HUES48 (cell line): ENCODE measurements around the gene CST8.

Experiments
- H3K27ac ChIP-seq: one replicate; pipeline ENCODE4 v1.7.0; 2013; ENCODE audit warnings: low read depth, low read length, inconsistent platforms
- H3K27me3 ChIP-seq: 2 replicates; pipeline ENCODE4 v1.6.1; 2013; ENCODE audit warnings: mild to moderate bottlenecking, low read length; ENCODE audit not compliant: control insufficient read depth, insufficient read depth
- H3K36me3 ChIP-seq: 2 replicates; pipeline ENCODE4 v1.6.1; 2013; ENCODE audit warnings: low read length; ENCODE audit not compliant: control insufficient read depth, insufficient read depth
- H3K4me1 ChIP-seq: 2 replicates; pipeline ENCODE4 v1.6.1; 2013; ENCODE audit warnings: mild to moderate bottlenecking, low read length; ENCODE audit not compliant: control insufficient read depth, insufficient read depth
- H3K4me3 ChIP-seq: 2 replicates; pipeline ENCODE4 v1.5.1; 2013; ENCODE audit warnings: mild to moderate bottlenecking, low read depth, low read length
- H3K9ac ChIP-seq: 2 replicates; pipeline ENCODE4 v1.6.1; 2013; ENCODE audit warnings: mild to moderate bottlenecking, low read depth, low read length, moderate library complexity
- H3K9me3 ChIP-seq: 2 replicates; pipeline ENCODE4 v1.6.1; 2013; ENCODE audit warnings: low read length; ENCODE audit not compliant: control insufficient read depth, insufficient read depth

CST8 gene

DNA sequence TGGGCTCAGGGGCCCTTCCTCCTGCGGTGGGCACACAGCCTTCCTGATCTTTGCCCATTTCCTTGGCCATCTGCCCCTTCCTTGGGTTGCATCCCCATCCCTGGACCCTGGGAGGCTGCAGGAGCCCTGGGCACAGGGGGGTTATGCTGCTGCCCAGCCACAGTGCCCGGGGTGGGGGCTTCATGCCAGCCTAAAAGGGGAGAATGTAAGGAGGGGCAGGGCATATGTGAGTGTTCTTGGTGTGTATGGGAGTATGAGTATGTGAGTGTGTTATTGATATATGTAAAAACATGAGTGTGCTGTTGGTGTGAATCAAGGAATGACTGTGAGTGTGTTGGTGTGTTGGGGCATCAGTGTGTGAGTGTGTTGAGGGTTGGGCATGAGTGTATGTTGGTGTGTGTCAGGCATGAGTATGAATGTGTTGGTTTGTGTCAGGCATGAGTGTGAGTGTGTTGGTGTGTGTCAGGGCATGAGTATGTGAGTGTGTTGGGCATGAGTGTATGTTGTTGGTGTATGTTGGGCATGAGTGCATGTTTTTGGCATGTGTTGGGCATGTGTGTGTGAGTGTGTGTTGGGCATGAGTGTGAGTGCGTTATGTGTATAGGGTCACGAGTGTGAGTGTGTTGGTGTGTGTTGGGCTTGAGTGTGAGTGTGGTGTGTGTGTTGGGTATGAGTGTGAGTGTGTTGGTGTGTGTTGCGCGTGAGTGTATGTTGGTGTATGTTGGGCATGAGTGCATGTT is 14.7 kb upstream of the CST8 start:
- Histone ChIP-seq H3K27ac (no peak overlapping the region), H3K4me1 (peaks cover 24% of the 10 kb centered on the region), H3K36me3 (no peaks in the 10 kb centered on the region), H3K9me3 (no peaks in the 10 kb centered on the region), H3K9ac (no peak overlapping the region), H3K4me3 (no peak overlapping the region), H3K27me3 (no peaks in the 10 kb centered on the region)

DNA sequence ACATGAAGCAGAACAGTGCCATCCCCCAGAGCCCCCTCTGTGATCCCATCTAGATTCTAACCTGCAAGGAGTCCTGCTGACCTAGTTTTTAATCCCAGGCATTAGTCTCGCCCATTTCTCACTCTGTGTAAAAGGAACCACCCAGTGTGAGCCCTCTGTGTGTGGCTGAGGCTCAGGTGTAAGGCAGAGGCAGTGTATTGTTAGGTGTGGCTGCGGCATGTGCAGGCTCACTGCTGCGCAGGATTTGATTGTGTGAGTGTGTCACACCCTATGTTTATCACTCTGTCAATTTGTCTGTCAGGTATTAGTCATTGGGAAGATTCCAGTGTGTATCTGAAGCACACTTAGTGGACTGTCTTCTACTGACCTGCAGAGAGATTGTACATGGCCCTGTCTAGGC is 13.7 kb upstream of the CST8 start:
- Histone ChIP-seq H3K27me3 (no peaks in the 10 kb centered on the region), H3K4me1 (peaks cover 18% of the 10 kb centered on the region), H3K9ac (no peak overlapping the region), H3K9me3 (no peaks in the 10 kb centered on the region), H3K27ac (no peak overlapping the region), H3K4me3 (no peak overlapping the region), H3K36me3 (no peaks in the 10 kb centered on the region)

DNA sequence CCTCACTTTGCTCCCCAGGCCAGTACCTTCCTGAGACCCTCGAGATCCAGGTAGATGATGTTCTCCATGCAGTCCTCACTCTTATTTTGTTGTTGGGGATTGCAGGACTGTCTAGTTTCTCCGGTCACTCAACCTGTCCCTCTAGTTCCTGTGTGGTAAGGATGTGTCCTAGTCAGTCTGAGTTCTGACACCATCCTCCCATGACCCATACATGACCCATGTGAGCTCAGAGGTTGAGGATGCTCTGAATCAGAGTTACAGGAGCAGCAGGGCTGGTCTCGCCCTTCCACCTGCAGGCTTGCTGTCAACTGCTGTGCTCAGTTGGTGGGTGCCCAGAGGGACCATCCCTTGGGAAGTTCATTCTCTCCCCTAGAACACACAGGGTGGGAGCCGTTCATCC is 11.9 kb upstream of the CST8 start:
- H3K9ac ChIP-seq = no peak overlapping the region
- no peak overlapping the region for H3K27ac ChIP-seq
- no peaks in the 10 kb centered on the region for H3K36me3 ChIP-seq
- peaks cover 3% of the 10 kb centered on the region for H3K4me1 ChIP-seq
- no peaks in the 10 kb centered on the region for H3K27me3 ChIP-seq
- H3K9me3 ChIP-seq = no peaks in the 10 kb centered on the region
- H3K4me3 ChIP-seq = no peak overlapping the region

DNA sequence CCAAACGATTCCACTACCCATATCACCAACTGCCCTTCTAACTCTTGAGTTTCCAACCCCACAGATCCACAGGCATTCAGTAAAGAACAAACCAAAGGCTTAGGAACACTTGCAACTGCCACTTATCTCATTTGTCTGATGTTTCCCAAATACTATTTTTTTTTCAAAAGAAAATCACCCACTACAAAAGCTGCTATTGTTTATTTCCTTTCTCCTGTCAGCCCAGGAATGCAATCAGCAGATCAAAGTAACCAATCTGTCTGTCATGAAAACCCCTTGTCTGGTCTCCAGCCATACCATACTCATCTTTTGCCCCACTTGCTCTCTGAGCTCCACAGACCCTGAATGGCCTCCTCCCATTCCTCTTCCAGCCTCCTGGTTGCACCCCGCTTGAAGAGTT is 8.8 kb upstream of the CST8 start:
- no peaks in the 10 kb centered on the region for H3K36me3 ChIP-seq
- H3K9me3 ChIP-seq = no peaks in the 10 kb centered on the region
- no peaks in the 10 kb centered on the region for H3K27me3 ChIP-seq
- H3K4me3 ChIP-seq = no peak overlapping the region
- H3K9ac ChIP-seq = no peak overlapping the region
- no peak overlapping the region for H3K27ac ChIP-seq
- H3K4me1 ChIP-seq = no peaks in the 10 kb centered on the region; the same call in 1 of the 2 replicates

DNA sequence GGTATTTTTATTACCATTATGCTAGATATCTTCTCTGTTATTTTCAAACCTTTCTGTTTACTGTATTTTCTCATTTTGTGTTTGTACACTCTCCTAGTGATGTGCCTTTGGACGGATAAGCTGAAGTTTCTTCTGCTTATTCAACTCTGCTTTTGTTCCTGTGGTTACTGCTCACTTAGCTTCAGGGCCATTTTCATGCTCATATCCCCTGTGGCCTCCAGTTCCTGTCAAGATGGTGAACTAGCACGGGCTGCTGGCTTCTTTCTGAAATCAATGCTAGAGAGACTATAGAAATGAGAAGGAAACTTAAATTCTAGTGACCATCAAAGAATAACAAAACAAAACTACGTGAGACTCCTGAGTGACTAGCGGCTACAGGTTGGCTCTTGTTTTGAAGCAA is 6.8 kb upstream of the CST8 start:
- Histone ChIP-seq H3K9me3 (no peaks in the 10 kb centered on the region; the same call in 1 of the 2 replicates), H3K27ac (no peak overlapping the region), H3K4me1 (no peaks in the 10 kb centered on the region; the same call in 1 of the 2 replicates), H3K9ac (no peak overlapping the region), H3K4me3 (no peak overlapping the region), H3K27me3 (no peaks in the 10 kb centered on the region), H3K36me3 (no peaks in the 10 kb centered on the region)

DNA sequence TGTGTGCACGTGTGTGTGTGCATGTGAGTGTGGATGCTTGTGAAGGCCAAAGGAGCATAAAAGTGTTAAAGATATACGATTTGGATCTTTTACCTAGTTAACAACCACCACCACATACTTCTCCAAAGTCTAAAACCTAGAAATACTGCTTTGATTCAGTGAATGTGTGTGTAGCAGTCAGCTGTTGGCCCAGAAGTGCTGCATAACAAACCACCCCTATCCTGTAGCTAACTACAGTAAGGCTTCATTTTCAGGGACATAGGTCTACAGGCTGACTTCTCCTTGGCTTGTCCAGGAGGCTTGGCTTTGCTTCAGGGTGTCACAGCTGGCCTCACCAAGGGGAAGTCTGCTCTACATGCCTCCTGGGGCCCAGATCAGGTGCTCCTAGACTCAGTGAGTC is 2.4 kb upstream of the CST8 start:
- Histone ChIP-seq H3K4me3 (no peak overlapping the region), H3K9ac (no peak overlapping the region), H3K27me3 (no peaks in the 10 kb centered on the region), H3K9me3 (no peaks in the 10 kb centered on the region; the same call in 1 of the 2 replicates), H3K27ac (no peak overlapping the region), H3K36me3 (no peaks in the 10 kb centered on the region), H3K4me1 (no peaks in the 10 kb centered on the region; the same call in 1 of the 2 replicates)

DNA sequence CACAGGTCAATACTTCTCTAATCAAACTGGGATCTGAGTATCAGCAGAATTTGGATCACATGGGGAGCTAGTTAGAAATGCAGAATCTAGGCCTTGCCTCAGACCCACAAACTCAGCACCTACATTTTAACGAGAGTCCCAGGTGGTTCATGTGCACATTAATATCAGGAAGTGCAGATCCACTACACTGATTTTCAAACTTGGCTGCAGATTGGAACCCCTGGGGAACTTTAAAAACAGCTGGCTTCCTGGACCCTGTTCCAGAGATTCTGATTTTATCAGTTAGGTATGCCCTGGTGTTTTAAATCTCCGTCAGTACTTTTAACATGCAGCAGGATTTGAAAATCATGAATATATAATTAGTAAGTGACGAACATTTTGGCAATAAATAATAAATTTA is 1.9 kb upstream of the CST8 start:
- Histone ChIP-seq H3K27ac (no peak overlapping the region), H3K4me3 (no peak overlapping the region), H3K36me3 (no peaks in the 10 kb centered on the region), H3K9ac (no peak overlapping the region), H3K4me1 (no peaks in the 10 kb centered on the region; the same call in 1 of the 2 replicates), H3K27me3 (no peaks in the 10 kb centered on the region), H3K9me3 (no peaks in the 10 kb centered on the region; the same call in 1 of the 2 replicates)

GRCh38 chr20:23492292-23492691 is 1.4 kb downstream of the CST8 start:
- Histone ChIP-seq H3K4me1 (no peaks in the 10 kb centered on the region), H3K9me3 (peaks cover 9% of the 10 kb centered on the region), H3K27ac (no peak overlapping the region), H3K27me3 (no peaks in the 10 kb centered on the region), H3K36me3 (no peaks in the 10 kb centered on the region), H3K9ac (no peak overlapping the region), H3K4me3 (no peak overlapping the region)

DNA sequence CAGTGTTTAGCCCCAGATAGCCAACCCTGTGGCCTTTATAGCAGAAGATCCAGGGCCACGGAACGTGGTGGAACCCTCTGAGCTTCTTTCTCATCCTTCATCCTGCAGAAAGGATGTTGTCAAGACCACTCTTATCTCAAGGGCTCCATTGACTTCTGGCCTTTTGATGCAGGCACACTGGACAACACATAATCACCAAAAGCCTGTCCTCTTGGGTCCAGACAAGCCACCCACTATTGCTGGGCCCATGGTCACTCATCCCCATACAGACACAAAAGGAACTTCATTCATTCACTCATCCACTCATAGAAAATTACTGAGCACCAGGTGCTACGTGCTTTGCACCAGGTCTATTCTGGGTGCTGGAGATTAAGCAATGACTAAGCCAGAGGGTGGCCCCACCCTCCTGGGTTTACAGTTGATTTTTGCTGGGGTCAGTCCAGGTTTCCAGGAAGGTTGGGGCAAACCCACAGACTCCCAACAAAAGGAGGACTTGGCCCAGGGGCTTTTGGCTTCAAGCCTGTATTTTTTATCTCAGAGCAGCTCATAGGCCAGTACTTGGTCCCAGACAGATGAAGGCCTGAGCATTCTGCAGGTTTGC is 2.4 kb downstream of the CST8 start:
- Histone ChIP-seq H3K9me3 (peaks cover 9% of the 10 kb centered on the region), H3K27ac (no peak overlapping the region), H3K4me1 (no peaks in the 10 kb centered on the region), H3K9ac (no peak overlapping the region), H3K27me3 (no peaks in the 10 kb centered on the region), H3K4me3 (no peak overlapping the region), H3K36me3 (no peaks in the 10 kb centered on the region)

DNA sequence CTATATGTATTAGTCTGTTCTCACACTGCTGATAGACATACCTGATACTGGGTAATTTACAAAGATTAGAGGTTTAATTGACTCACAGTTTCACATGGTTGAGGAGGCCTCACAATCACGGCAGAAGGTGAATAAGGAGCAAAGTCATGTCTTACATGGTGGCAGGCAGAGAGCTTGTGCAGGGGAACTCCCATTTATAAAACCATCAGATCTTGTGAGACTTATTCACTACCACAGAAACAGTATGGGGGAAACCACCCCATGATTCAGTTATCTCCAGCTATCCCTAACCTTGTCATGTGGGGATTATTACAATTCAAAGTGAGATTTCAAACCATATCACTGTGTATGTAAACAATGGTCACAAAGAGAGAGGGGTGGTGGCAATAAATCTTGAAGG is 6.6 kb downstream of the CST8 start:
- Histone ChIP-seq H3K4me3 (no peak overlapping the region), H3K4me1 (no peaks in the 10 kb centered on the region), H3K9me3 (peaks cover 9% of the 10 kb centered on the region), H3K9ac (no peak overlapping the region), H3K27me3 (no peaks in the 10 kb centered on the region), H3K27ac (no peak overlapping the region), H3K36me3 (no peaks in the 10 kb centered on the region)

DNA sequence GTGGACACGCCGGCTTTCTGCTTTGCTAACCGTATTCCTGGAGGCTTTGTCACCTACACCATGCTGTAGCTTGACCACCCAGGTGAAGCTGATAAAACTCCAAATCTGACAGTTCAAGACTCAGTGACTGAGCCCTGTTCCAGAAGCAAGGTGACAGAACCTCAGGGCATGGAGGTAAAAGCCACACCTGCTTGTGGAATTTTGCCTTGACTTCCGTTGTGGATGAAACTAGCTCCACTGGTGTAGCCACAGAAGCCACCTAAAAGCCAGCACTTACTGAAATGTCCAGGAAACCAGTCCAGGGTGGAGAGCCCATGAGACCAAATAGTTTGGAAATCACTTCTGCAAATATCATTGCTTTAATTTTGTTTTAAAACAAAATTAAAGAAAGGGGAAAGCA is 11.0 kb downstream of the CST8 start:
- H3K27me3 ChIP-seq = no peaks in the 10 kb centered on the region
- no peak overlapping the region for H3K9ac ChIP-seq
- no peak overlapping the region for H3K27ac ChIP-seq
- H3K36me3 ChIP-seq = no peaks in the 10 kb centered on the region
- no peaks in the 10 kb centered on the region for H3K9me3 ChIP-seq
- no peaks in the 10 kb centered on the region for H3K4me1 ChIP-seq
- no peak overlapping the region for H3K4me3 ChIP-seq
